ENCODE data around the gene ARHGEF25. TPM values are rescaled to one million over a fixed set of nuclear protein-coding genes. Genes with fewer than 3 reads are reported as not detected.

Gene ARHGEF25
- total RNA-seq, 2 donors from 2014 or later: 12.7 to 20.1 TPM

DNA sequence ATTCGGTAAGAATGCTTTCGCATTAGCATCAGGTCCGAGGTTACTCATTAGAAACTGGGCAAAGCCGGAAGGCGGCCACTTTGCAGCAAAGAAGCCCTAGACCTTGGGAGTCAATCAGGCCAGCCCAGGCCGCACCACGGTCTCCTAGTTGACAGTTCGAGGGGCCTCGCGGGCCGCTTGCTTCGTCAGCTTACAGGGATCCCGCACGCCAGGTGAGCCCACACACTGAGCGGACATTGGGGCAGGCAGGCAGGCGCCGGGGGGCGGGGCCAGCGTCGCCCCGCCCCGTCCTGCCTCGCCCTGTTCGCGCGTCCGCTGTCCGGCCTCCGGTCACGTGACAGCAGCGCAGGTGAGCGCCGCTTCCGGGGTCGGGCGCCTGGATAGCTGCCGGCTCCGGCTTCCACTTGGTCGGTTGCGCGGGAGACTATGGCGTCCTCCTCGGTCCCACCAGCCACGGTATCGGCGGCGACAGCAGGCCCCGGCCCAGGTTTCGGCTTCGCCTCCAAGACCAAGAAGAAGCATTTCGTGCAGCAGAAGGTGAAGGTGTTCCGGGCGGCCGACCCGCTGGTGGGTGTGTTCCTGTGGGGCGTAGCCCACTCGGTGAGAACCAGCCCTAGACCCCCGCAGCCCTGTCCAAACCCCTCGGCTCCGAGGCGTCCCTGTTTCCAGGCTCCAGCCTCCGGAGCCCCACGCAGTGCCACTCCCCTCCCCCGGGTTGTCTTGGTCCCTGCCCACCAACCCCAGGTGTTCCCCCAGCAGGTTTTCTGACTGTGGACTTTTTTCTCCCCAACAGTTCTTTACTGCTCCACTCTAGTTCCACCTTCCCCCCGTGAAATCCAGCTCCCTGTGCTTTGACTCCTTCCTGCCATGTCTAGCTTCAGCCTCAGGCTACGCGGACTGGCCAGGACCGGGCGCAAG, 20.1 kb upstream of the ARHGEF25 start, which contains the start of gene PIP4K2C:
PIP4K2C (plus strand) TSS at position 329 of the 918 bp plus-strand sequence; CDS start at position 427, 98 bp downstream.
- Histone ChIP-seq H3K9ac (ENCODE audit: extremely low read depth, low read length, poor library complexity, severe bottlenecking) (peak within 1 kb of the TSS; percentile 50), H3K4me3 (ENCODE audit: low read length) (peak within 1 kb of the TSS; percentile 97), H3K36me3 (ENCODE audit: control insufficient read depth, insufficient read depth, low read length) (peaks cover 18% of the 10 kb centered on the region), H3K27ac (ENCODE audit: low read depth, low read length) (no peak within 1 kb of the TSS), H3K4me1 (ENCODE audit: control insufficient read depth, insufficient read depth, low read length) (peaks cover 6% of the 10 kb centered on the region), H3K9me3 (ENCODE audit: control insufficient read depth, low read length) (no peaks in the 10 kb centered on the region), H3K27me3 (ENCODE audit: control insufficient read depth, insufficient read depth, low read length, poor library complexity, severe bottlenecking) (peaks cover 21% of the 10 kb centered on the region)
- Mint-ChIP-seq H3K4me1 (peaks cover 27% of the 10 kb centered on the region), H3K27ac (peak within 1 kb of the TSS; percentile 94), H3K9me3 (no peaks in the 10 kb centered on the region), H3K36me3 (ENCODE audit: low read depth) (peaks cover 18% of the 10 kb centered on the region), H3K4me3 (peak within 1 kb of the TSS; percentile 84), H3K27me3 (ENCODE audit: insufficient read depth) (peaks cover 3% of the 10 kb centered on the region)
- WGBS, 2 experiments (ENCODE audit: insufficient coverage in 1 of 2, insufficient read length in 1 of 2): 1 to 4% methylated on average over 20 to 69 of the region's 69 CpGs
- no peak for TF ChIP-seq CTCF (conservative IDR thresholded peaks at IDR 0.05)
- peak; percentile 99 for DNase-seq

GRCh38 chr12:57591782-57592325, 19.4 kb upstream of the ARHGEF25 start:
- peak overlapping the region; percentile 84 for H3K4me3 Mint-ChIP-seq
- TF ChIP-seq CTCF (conservative IDR thresholded peaks at IDR 0.05): no peak
- peak; percentile 50 for DNase-seq
- Histone ChIP-seq H3K36me3 (ENCODE audit: control insufficient read depth, insufficient read depth, low read length) (peaks cover 24% of the 10 kb centered on the region), H3K27me3 (ENCODE audit: control insufficient read depth, insufficient read depth, low read length, poor library complexity, severe bottlenecking) (peaks cover 21% of the 10 kb centered on the region), H3K9me3 (ENCODE audit: control insufficient read depth, low read length) (no peaks in the 10 kb centered on the region), H3K4me3 (ENCODE audit: low read length) (peak overlapping the region; percentile 97), H3K27ac (ENCODE audit: low read depth, low read length) (no peak overlapping the region), H3K9ac (ENCODE audit: extremely low read depth, low read length, poor library complexity, severe bottlenecking) (peak overlapping the region; percentile 50), H3K4me1 (ENCODE audit: control insufficient read depth, insufficient read depth, low read length) (peaks cover 6% of the 10 kb centered on the region)
- no peaks in the 10 kb centered on the region for H3K9me3 Mint-ChIP-seq
- peaks cover 3% of the 10 kb centered on the region for H3K27me3 Mint-ChIP-seq (ENCODE audit: insufficient read depth)
- H3K4me1 Mint-ChIP-seq: peaks cover 27% of the 10 kb centered on the region
- H3K27ac Mint-ChIP-seq: peak overlapping the region; percentile 94
- 39 to 74% methylated on average over 7 to 9 of the region's 10 CpGs for WGBS, 2 experiments (ENCODE audit: insufficient coverage in 1 of 2, insufficient read length in 1 of 2)
- H3K36me3 Mint-ChIP-seq (ENCODE audit: low read depth): peaks cover 23% of the 10 kb centered on the region

DNA sequence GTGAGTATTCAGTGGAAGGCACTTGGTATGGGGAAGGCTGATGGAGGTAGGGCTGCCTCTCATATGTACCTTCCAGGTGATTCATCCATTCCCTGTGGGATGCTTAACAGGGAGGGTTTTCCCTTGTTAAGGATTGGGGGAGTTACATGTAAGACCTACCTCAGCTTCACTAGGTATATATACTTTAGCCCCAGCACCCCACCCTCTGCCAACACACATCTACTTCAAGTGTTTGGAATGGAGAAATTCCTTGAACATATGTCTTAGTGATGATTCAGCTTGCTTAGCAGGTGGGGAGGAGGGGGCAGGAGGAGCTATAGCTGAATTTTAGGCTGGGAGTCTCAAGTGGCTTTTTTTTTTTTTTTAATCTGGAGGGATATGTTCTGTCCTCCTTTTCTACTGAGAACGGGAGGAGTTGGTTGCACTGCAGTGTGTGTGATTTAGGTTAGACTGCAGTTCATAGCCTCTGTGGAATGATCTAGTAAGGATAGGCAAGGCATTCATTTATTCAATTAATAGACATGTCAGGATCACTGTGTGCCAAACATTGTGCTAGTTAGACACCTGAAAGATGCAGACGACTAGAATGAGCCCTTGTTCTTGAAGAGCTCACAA, 18.6 kb upstream of the ARHGEF25 start:
- peak; percentile 36 for DNase-seq
- Mint-ChIP-seq H3K4me3 (peak overlapping the region; percentile 84), H3K36me3 (ENCODE audit: low read depth) (peaks cover 31% of the 10 kb centered on the region), H3K9me3 (no peaks in the 10 kb centered on the region), H3K27ac (no peak overlapping the region), H3K27me3 (ENCODE audit: insufficient read depth) (peaks cover 3% of the 10 kb centered on the region), H3K4me1 (peaks cover 27% of the 10 kb centered on the region)
- no peak overlapping the region for H3K9ac ChIP-seq (ENCODE audit: extremely low read depth, low read length, poor library complexity, severe bottlenecking)
- peak overlapping the region; percentile 97 for H3K4me3 ChIP-seq (ENCODE audit: low read length)
- H3K27me3 ChIP-seq (ENCODE audit: control insufficient read depth, insufficient read depth, low read length, poor library complexity, severe bottlenecking): peaks cover 17% of the 10 kb centered on the region
- no peak overlapping the region for H3K27ac ChIP-seq (ENCODE audit: low read depth, low read length)
- H3K4me1 ChIP-seq (ENCODE audit: control insufficient read depth, insufficient read depth, low read length): peaks cover 6% of the 10 kb centered on the region
- H3K36me3 ChIP-seq (ENCODE audit: control insufficient read depth, insufficient read depth, low read length): peaks cover 30% of the 10 kb centered on the region
- no peaks in the 10 kb centered on the region for H3K9me3 ChIP-seq (ENCODE audit: control insufficient read depth, low read length)
- no peak for TF ChIP-seq CTCF (conservative IDR thresholded peaks at IDR 0.05)
- WGBS, 2 experiments (ENCODE audit: insufficient coverage in 1 of 2, insufficient read length in 1 of 2): 76 to 82% methylated on average over 1 to 2 of the region's 2 CpGs

Measured in endodermal cell (in vitro differentiated cells).